Stimulated activated naive CD8-positive, alpha-beta T cell treated with anti-CD3 and anti-CD28 coated beads, Interleukin-15, amount 100 ng/mL, for 72 hours (primary cell): ENCODE measurements around the gene WDR86.

Source experiments
- ATAC-seq: fragments of 150-1000 bp; cut with Tn5 transposase; 2 replicates; pipeline ENCODE4 v1.10.0; 2021; ENCODE audit warnings: mild to moderate bottlenecking, moderate library complexity
- DNase-seq, 2 donors: peaks; one replicate each; pipeline ENCODE4 v3.0.0; 2021 to 2022
- H3K27ac Mint-ChIP-seq, 2 donors: one replicate each; pipeline ENCODE4 v1.8.0; 2022; ENCODE audit warnings: mild to moderate bottlenecking in 2 of 2, mixed read lengths in 2 of 2, moderate library complexity in 2 of 2
- H3K27me3 Mint-ChIP-seq: one replicate; pipeline ENCODE4 v1.8.0; 2022; ENCODE audit warnings: mixed read lengths
- H3K4me1 Mint-ChIP-seq: one replicate; pipeline ENCODE4 v1.8.0; 2022; ENCODE audit warnings: mild to moderate bottlenecking, mixed read lengths
- H3K4me3 Mint-ChIP-seq, 2 donors: one replicate each; pipeline ENCODE4 v1.8.0; 2022; ENCODE audit warnings: mild to moderate bottlenecking in 2 of 2, mixed read lengths in 2 of 2, moderate library complexity in 1 of 2
- H3K9me3 Mint-ChIP-seq, 2 donors: one replicate each; pipeline ENCODE4 v1.8.0; 2022; ENCODE audit warnings: mixed read lengths in 2 of 2

WDR86 gene

DNA sequence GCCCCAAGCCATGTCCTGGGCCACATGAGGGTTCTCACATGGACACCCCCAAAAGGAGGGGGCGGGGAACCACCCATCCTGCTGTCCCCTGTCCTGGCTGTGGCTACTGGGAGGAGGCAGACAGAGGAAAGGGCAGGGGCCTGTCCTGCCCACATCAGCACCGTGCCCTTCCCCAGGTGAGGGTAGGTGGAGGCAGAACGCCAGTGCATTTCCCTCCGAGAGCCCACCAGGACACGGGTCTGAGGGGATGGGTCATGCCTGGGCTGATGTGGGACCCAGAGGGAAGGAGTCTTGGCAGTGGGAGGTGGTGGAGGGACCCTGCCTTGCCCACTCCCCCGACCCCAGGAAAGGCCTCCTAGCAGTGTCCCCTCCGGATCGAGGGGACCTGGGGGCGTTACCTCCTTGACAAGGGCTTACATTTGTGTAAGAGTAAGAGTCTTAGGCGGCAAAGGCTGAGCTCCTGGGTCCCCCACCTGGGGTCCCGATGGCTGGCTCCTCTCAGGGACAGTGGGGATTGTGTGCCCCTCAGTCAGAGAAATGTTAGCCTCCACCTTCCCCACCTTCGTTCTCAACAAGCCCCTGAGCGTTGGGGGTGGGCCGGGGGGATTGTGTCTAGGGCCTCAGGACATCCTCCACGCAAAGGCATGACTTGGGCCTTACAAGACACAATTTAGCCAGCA is 24.0 kb upstream of the WDR86 start:
- Mint-ChIP-seq H3K27ac (peak overlapping the region in 1 of 2 donors; percentile 95), H3K4me1 (peaks cover 54% of the 10 kb centered on the region), H3K27me3 (no peaks in the 10 kb centered on the region), H3K4me3 (peak overlapping the region; percentile 77 to 84), H3K9me3 (no peaks in the 10 kb centered on the region)
- no peak for ATAC-seq
- no peak for DNase-seq

GRCh38 chr7:151432658-151433521 is 23.1 kb upstream of the WDR86 start:
- Mint-ChIP-seq H3K4me1 (peaks cover 61% of the 10 kb centered on the region), H3K9me3 (no peaks in the 10 kb centered on the region), H3K27me3 (no peaks in the 10 kb centered on the region), H3K27ac (peak overlapping the region; percentile 89 to 95), H3K4me3 (peak overlapping the region; percentile 77 to 84)
- ATAC-seq (peak; percentile 93), DNase-seq (peak; percentile 70 to 87)

GRCh38 chr7:151431768-151432311 is 22.0 kb upstream of the WDR86 start:
- Mint-ChIP-seq H3K9me3 (no peaks in the 10 kb centered on the region), H3K27ac (no peak overlapping the region), H3K4me1 (peaks cover 66% of the 10 kb centered on the region), H3K27me3 (no peaks in the 10 kb centered on the region), H3K4me3 (no peak overlapping the region)
- no peak for ATAC-seq
- no peak for DNase-seq

DNA sequence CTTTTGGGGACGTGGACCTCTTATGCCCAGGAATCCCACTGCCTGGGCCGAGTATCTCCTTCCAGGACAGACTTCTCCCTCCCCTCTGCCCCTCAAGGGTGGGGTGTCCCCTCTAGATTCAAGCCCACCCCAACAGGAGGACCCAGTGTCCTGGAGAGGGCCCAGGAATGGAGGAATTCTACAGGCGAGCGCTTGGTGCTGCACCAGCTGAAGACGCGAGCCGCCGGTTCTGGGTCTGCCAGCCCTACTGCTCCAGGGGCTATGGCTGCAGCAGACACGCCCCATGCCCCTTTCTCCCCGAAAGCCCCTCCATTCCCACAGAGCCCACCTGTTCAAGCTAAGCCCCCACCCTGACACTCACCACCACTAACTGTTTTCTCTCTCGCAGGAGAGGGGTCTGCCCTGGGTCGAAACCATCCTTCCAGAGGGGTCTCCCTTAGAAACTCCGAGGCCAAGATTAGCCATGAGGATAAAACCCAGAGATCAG is 21.5 kb upstream of the WDR86 start:
- peaks cover 66% of the 10 kb centered on the region for H3K4me1 Mint-ChIP-seq
- no peak for ATAC-seq
- H3K27me3 Mint-ChIP-seq = no peaks in the 10 kb centered on the region
- H3K27ac Mint-ChIP-seq = no peak overlapping the region
- H3K9me3 Mint-ChIP-seq = no peaks in the 10 kb centered on the region
- DNase-seq = no peak
- H3K4me3 Mint-ChIP-seq = no peak overlapping the region

DNA sequence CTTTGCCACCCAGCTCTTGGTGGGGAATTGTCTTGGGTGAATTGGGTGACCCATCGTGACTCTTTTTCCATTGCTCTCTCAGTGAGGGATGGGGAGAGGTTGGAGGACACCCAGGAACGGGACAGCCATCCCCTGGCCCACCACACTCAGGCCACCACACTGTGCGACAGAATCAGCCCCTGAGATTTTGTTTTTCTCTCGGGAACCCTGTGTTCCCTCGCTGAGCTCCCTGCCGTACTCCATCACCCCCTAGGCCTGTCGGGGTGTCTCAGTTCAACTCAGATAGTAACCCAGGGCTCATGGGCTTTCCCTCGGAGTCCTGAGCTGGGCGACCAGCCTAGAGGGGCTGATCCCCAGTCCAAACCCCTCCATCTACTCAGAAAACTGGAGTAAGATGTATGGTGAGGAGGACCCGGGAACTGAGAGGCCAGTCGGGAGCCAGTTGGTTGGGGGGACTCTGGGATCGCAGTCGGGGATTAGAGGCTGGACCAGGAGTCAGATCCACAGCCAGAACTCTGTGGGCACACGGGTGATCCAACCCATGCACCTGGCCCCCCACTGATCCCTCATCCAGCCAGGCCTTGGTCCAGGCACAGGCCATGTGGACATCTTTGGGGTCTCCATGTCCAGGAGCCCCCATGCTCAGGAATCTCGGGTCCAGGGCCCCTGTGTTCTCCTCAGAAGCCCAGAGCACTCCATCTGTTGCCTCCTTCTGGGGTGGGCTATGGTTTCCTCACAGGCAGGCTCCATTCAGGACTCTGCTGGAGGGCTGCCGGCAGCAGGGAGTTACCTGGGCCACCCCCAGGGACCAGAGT is 20.8 kb upstream of the WDR86 start:
- no peaks in the 10 kb centered on the region for H3K27me3 Mint-ChIP-seq
- peak overlapping the region in 1 of 2 donors; percentile 59 for H3K27ac Mint-ChIP-seq
- no peak for ATAC-seq
- H3K9me3 Mint-ChIP-seq = no peaks in the 10 kb centered on the region
- H3K4me3 Mint-ChIP-seq = peak overlapping the region in 1 of 2 donors; percentile 71
- H3K4me1 Mint-ChIP-seq = peaks cover 66% of the 10 kb centered on the region
- no peak for DNase-seq

- ATAC-seq (peak; percentile 60), DNase-seq (peak; percentile 41 to 63)
- no peaks in the 10 kb centered on the region for H3K9me3 Mint-ChIP-seq
- peak overlapping the region in 1 of 2 donors; percentile 80 for H3K27ac Mint-ChIP-seq
- peak overlapping the region; percentile 21 to 71 for H3K4me3 Mint-ChIP-seq
- no peaks in the 10 kb centered on the region for H3K27me3 Mint-ChIP-seq
- H3K4me1 Mint-ChIP-seq = peaks cover 66% of the 10 kb centered on the region
Measured at GRCh38 chr7:151429560-151430331, 19.9 kb upstream of the WDR86 start.

DNA sequence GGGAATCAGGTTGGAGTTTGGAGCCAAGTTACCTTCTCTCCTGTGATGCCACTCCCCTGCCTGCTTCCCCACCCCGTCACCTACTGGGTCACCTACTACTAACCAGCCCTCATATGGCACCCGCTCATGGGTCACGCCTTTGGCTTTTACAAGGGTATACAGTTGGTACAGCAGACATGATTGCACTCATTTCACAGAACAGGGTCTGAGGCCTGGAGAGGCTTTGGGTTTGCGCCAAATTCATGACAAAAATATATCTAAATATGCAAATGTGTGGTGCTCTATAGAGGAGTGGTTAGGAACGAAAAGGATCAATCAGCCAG is 19.4 kb upstream of the WDR86 start:
- no peak overlapping the region for H3K27ac Mint-ChIP-seq
- H3K9me3 Mint-ChIP-seq = no peaks in the 10 kb centered on the region
- peak overlapping the region in 1 of 2 donors; percentile 21 for H3K4me3 Mint-ChIP-seq
- no peak for ATAC-seq
- no peaks in the 10 kb centered on the region for H3K27me3 Mint-ChIP-seq
- peaks cover 66% of the 10 kb centered on the region for H3K4me1 Mint-ChIP-seq
- no peak for DNase-seq

GRCh38 chr7:151428378-151429236 is 18.8 kb upstream of the WDR86 start:
- peak overlapping the region; percentile 83 to 90 for H3K27ac Mint-ChIP-seq
- ATAC-seq (no peak), DNase-seq (no peak)
- peaks cover 61% of the 10 kb centered on the region for H3K4me1 Mint-ChIP-seq
- H3K27me3 Mint-ChIP-seq = no peaks in the 10 kb centered on the region
- H3K9me3 Mint-ChIP-seq = no peaks in the 10 kb centered on the region
- peak overlapping the region in 1 of 2 donors; percentile 17 for H3K4me3 Mint-ChIP-seq

DNA sequence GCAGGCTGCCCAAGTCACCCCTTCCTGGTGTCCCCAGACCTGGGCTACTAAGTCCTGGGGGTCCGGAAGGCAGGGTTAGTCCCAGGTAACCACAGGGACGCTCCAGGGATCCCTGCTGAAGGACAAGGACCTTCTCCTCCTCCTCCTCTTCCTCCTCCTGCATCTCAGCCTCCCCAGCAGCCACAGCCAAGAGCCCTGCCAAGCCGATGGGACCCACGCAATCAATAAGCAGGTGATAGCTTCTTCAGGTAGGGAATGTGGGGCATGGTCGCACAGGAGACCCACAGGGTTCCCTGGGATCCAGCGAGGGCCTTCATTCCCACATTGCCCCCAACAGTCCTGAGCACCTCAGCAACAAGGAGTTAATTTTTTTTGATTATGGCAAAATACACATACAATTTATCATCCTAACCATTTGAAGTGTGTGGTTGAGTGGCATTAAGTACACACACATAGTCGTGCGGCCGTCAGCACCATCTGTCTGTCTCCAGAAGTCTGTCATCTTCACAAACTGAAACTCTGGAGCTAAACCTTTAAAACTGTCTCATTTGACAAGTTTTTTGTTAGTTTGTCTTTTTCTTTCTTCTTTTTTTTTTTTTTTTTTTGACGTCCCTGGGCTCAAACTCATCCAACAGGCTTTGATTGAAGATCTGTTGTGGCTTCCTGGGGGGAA is 18.0 kb upstream of the WDR86 start:
- Mint-ChIP-seq H3K27ac (peak overlapping the region; percentile 85 to 90), H3K4me3 (peak overlapping the region in 1 of 2 donors; percentile 17), H3K4me1 (peaks cover 54% of the 10 kb centered on the region), H3K9me3 (no peaks in the 10 kb centered on the region), H3K27me3 (no peaks in the 10 kb centered on the region)
- DNase-seq = no peak
- no peak for ATAC-seq

GRCh38 chr7:151426904-151427704 is 17.3 kb upstream of the WDR86 start:
- H3K4me3 Mint-ChIP-seq = no peak overlapping the region
- H3K4me1 Mint-ChIP-seq = peaks cover 46% of the 10 kb centered on the region
- ATAC-seq (no peak), DNase-seq (no peak)
- peaks cover 3% of the 10 kb centered on the region for H3K27me3 Mint-ChIP-seq
- peaks cover 0 to 4% of the 10 kb centered on the region in 2 donors for H3K9me3 Mint-ChIP-seq
- no peak overlapping the region for H3K27ac Mint-ChIP-seq

DNA sequence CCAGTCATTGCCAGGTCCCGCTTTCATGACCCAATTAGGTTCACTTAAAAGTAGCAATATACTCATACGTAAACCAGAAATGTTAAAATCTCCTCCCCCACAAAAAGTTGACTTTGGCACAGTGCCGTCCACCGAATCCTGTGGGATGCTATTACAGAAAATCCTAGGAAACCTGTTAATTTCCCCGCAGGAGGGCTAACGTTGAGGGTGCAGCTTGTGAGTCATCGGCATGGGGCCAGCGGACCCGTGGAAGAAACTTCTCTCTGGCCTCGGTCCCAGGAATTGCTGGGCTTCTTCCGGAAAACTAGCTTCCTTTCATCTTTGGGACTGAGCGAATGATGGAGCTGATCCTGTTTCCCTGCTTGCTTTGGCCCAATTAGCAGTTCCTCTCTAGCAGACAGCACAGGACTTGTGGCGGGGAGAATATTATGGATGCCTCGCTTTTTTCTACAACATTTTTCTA is 16.6 kb upstream of the WDR86 start:
- H3K27me3 Mint-ChIP-seq = peaks cover 9% of the 10 kb centered on the region
- peaks cover 0 to 10% of the 10 kb centered on the region in 2 donors for H3K9me3 Mint-ChIP-seq
- H3K4me3 Mint-ChIP-seq = no peak overlapping the region
- ATAC-seq (no peak), DNase-seq (no peak)
- H3K4me1 Mint-ChIP-seq = peaks cover 40% of the 10 kb centered on the region
- no peak overlapping the region for H3K27ac Mint-ChIP-seq

GRCh38 chr7:151425670-151426440 is 16.0 kb upstream of the WDR86 start:
- H3K4me1 Mint-ChIP-seq = peaks cover 34% of the 10 kb centered on the region
- H3K4me3 Mint-ChIP-seq = no peak overlapping the region
- peaks cover 0 to 12% of the 10 kb centered on the region in 2 donors for H3K9me3 Mint-ChIP-seq
- no peak for ATAC-seq
- DNase-seq = no peak
- H3K27me3 Mint-ChIP-seq = peaks cover 9% of the 10 kb centered on the region
- H3K27ac Mint-ChIP-seq = no peak overlapping the region
